Fibroblast of pulmonary artery (primary cell): ENCODE results near the gene PLEKHM3.

Experiments used
- DNase-seq: peaks from one replicate; pipeline ENCODE4 v3.0.0-alpha.2; 2010; ENCODE audit warnings: low read depth
- H3K4me3 ChIP-seq: replicated peaks from 2 replicates; pipeline ENCODE4 v1.5.1; 2011; ENCODE audit warnings: low read depth, mild to moderate bottlenecking, control low read depth, low read length, moderate library complexity
- TF ChIP-seq, protein P1 (sequence below): IDR thresholded peaks from 2 replicates; pipeline ENCODE4 v1.5.1; 2011; ENCODE audit warnings: mild to moderate bottlenecking, control low read depth, low read length, inconsistent platforms; ENCODE audit errors: missing control alignments

PLEKHM3 gene

GRCh38 chr2:207823865-207824264 is 201.5 kb downstream of the PLEKHM3 start:
- no peak for DNase-seq
- H3K4me3 ChIP-seq, result no peak overlapping the region
- TF ChIP-seq, protein P1, sequence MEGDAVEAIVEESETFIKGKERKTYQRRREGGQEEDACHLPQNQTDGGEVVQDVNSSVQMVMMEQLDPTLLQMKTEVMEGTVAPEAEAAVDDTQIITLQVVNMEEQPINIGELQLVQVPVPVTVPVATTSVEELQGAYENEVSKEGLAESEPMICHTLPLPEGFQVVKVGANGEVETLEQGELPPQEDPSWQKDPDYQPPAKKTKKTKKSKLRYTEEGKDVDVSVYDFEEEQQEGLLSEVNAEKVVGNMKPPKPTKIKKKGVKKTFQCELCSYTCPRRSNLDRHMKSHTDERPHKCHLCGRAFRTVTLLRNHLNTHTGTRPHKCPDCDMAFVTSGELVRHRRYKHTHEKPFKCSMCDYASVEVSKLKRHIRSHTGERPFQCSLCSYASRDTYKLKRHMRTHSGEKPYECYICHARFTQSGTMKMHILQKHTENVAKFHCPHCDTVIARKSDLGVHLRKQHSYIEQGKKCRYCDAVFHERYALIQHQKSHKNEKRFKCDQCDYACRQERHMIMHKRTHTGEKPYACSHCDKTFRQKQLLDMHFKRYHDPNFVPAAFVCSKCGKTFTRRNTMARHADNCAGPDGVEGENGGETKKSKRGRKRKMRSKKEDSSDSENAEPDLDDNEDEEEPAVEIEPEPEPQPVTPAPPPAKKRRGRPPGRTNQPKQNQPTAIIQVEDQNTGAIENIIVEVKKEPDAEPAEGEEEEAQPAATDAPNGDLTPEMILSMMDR, result no peak

- H3K4me3 ChIP-seq, result no peak overlapping the region
- TF ChIP-seq, protein P1, result no peak
- DNase-seq, result no peak
Observed at GRCh38 chr2:207819839-207820784, 205.2 kb downstream of the PLEKHM3 start.

GRCh38 chr2:207819021-207819797 is 206.1 kb downstream of the PLEKHM3 start:
- TF ChIP-seq, protein P1, result no peak
- no peak for DNase-seq
- no peak overlapping the region for H3K4me3 ChIP-seq

- no peak for DNase-seq
- TF ChIP-seq, protein P1, result no peak
- no peak overlapping the region for H3K4me3 ChIP-seq
Observed at GRCh38 chr2:207816546-207816945, 208.8 kb downstream of the PLEKHM3 start.

- H3K4me3 ChIP-seq, result no peak overlapping the region
- no peak for DNase-seq
Observed at GRCh38 chr2:207815254-207815653, 210.1 kb downstream of the PLEKHM3 start.

GRCh38 chr2:207813942-207814341 is 211.4 kb downstream of the PLEKHM3 start:
- no peak for DNase-seq
- TF ChIP-seq, protein P1, result no peak
- no peak overlapping the region for H3K4me3 ChIP-seq

More at GRCh38 chr2:207815254-207815653, 210.1 kb downstream of the PLEKHM3 start:
- TF ChIP-seq, protein P1, result no peak
